ENCODE results near the gene HHEX.

Gene HHEX

DNA sequence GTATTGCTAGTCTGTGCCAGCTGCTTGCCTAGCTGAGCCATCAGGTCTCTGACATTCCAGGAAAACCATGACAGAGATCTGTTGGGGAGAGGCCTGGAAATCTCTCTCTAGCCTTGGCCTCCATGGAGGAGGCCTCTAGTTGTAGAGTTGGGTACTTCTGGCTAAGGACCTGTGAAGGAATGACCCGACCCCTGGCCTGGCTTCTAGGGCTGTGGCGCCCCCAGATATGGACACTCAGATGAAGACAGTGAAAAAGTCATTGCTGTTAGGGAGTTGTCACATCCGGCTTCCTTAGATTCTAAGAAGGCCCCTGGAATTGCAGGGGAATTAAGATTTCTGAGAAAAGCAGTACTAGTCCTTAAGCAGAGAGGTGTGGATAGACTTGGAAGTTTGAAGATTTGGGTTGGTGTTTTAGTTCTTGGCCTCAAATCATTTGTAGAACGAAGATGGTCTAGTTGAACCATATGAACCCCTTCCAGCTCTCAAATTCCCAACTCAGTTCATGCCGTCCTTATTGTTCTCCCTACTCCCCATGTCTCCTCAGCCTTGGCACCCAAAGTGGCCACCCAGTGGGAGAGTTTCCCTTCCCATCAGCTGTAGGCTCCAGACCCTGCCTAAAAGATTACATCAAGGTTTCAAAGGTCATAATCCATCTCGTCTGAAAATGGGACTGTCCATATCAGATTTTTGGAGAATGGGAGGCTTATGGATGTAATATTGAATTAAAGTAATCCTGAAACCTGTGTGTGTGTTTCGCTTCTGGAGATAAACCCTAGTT, 7.0 kb downstream of the HHEX start:
- H3K27ac ChIP-seq: peak overlapping the region in 4 of 11 experiments; percentile 2 to 47 (median 20); a peak in 2 of 22 replicates
- peaks cover 0 to 55% (median 21%) of the 10 kb centered on the region in 11 experiments; a peak in 13 of 22 replicates for H4K20me1 ChIP-seq
- H3K27me3 ChIP-seq: peaks cover 0 to 21% (median 11%) of the 10 kb centered on the region in 11 experiments; a peak in 14 of 22 replicates
- H3K4me3 ChIP-seq: no peak overlapping the region
- H3K9me3 ChIP-seq (replicated peaks in 1 of 11): no peaks in the 10 kb centered on the region
- peaks cover 47 to 95% (median 73%) of the 10 kb centered on the region in 10 experiments for H3K4me1 ChIP-seq
- TF ChIP-seq Cebpa-rat (IDR thresholded peaks at IDR 0.05): no peak
- peaks cover 23 to 49% (median 43%) of the 10 kb centered on the region in 11 experiments for H3K36me3 ChIP-seq
- H3K4me2 ChIP-seq: peak overlapping the region in 7 of 11 experiments; percentile 38 to 98 (median 87); a peak in 10 of 22 replicates
- no peak overlapping the region for H3K9ac ChIP-seq

DNA sequence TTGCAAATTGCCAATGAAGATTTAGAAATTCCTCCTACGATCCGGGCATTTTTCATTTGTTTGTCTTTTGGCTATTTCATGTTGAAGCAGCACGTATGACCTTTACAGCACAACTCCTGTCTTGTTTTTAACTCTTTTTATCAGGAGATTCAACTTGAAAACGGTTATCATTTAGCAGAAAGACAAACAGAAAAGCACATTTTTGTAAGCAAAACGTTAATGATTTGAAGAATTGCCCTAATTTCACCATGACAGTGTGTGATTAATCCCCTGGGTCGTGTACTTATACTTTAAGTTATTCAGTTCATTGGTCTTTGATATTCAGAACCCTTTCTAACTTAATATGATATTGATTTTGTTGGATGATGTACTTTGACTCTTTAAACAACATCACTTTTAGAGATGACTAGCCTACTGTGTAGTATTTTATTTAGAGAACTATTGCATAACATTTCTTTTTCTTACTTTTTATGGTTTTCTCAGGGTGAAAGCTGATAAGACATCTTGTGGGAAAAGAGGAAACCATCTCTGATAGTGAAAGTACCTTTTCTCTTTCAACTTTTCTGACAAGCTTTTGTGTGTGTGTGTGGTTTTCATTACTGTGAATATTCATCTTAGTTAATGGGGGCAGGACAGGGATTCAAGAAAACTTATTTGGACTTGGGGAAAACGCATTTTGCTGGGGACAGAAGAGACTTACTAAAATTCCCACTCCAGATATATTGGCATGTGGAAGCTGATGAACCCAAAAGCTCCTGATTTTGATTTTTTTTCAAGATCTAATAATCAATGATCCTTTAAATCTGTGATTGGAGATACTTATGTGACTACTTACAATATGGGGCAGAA, 8.1 kb downstream of the HHEX start:
- peak overlapping the region; percentile 41 to 98 (median 94); a peak in 21 of 22 replicates for H3K4me2 ChIP-seq
- no peak overlapping the region for H3K4me3 ChIP-seq
- H3K27me3 ChIP-seq: peaks cover 0 to 10% (median 0%) of the 10 kb centered on the region in 11 experiments; a peak in 9 of 22 replicates
- TF ChIP-seq Cebpa-rat (IDR thresholded peaks at IDR 0.05): peak in 2 of 11 experiments; percentile 47 to 60; a peak in 1 of 22 replicates
- peak overlapping the region in 8 of 11 experiments; percentile 2 to 85 (median 32); a peak in 10 of 22 replicates for H3K27ac ChIP-seq
- H3K36me3 ChIP-seq: peaks cover 16 to 39% (median 32%) of the 10 kb centered on the region in 11 experiments
- peaks cover 44 to 94% (median 71%) of the 10 kb centered on the region in 10 experiments for H3K4me1 ChIP-seq
- H3K9ac ChIP-seq: 0 out of 22 replicates have a peak overlapping the region, but pooled peaks of 1 of the 11 experiments have one; percentile 8
- no peaks in the 10 kb centered on the region for H3K9me3 ChIP-seq (replicated peaks in 1 of 11)
- H4K20me1 ChIP-seq: peaks cover 0 to 44% (median 10%) of the 10 kb centered on the region in 11 experiments; a peak in 11 of 22 replicates

DNA sequence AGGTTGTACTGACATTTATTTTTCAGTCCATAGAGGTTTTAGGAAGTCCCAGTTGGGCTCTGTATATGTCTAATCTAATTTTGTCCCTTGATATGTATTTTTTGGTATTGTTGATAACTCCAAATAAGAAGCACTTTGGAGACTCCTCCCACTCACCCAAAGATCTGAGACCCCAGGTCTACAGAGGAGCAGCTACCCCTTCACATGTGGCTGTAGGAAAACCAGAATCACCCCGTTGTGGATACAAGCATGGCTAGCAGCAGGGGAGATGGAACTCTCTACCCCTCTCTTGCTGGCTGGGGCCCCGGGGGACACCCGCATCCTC, 9.4 kb downstream of the HHEX start:
- H3K27ac ChIP-seq: peak overlapping the region in 10 of 11 experiments; percentile 9 to 86 (median 76); a peak in 19 of 22 replicates
- peaks cover 16 to 26% (median 20%) of the 10 kb centered on the region in 11 experiments for H3K36me3 ChIP-seq
- H3K27me3 ChIP-seq: no peaks in the 10 kb centered on the region
- peaks cover 44 to 85% (median 62%) of the 10 kb centered on the region in 10 experiments for H3K4me1 ChIP-seq
- no peaks in the 10 kb centered on the region for H3K9me3 ChIP-seq (replicated peaks in 1 of 11)
- H3K9ac ChIP-seq: peak overlapping the region; percentile 49 to 82 (median 75); a peak in 21 of 22 replicates
- TF ChIP-seq Cebpa-rat (IDR thresholded peaks at IDR 0.05): no peak
- H3K4me3 ChIP-seq: peak overlapping the region; percentile 48 to 69 (median 60)
- H3K4me2 ChIP-seq: peak overlapping the region; percentile 79 to 98 (median 94)
- H4K20me1 ChIP-seq: peaks cover 0 to 31% (median 7%) of the 10 kb centered on the region in 11 experiments; a peak in 10 of 22 replicates

DNA sequence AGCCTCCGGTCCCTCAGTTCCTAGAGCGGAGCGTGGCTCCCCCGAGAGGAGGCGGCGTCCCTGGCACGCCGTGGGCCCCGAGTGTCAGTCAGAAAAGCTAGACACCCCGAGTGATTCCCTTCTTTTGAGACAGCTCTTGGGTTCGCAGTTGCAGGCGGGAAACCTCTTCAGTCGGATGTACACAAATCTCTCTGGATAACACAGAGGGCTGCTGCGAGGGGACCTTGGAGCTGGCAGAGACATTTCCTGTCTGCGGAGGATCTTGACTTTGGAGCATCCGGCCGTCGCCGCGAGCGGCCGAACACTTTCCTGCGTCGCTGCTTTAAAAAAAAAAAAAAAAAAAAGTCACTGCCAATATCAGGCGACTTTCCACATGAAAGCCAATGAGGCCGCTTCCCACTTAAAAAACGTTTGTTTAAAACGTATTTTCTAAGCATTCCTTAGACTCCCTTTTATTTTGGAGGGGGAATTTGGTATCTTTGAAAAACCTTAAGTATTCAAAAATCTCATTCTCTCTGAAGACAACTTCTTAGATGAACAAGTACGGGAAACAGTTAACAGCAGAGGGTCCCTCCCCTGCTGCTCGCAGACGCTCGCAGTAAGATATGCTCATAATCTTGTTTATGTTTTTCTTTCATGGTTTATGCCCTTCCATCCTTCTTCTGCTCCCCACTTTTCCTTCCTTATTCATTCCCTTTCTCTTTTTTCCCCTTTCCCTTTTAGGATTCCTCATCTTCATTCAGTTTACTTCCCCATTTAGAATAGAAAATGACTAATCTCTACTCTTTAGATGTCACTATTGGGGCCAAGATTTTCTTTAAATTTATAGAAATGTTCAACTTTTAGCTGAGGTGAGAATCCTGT, 10.0 kb downstream of the HHEX start:
- peak overlapping the region; percentile 48 to 69 (median 60) for H3K4me3 ChIP-seq
- no peaks in the 10 kb centered on the region for H3K9me3 ChIP-seq (replicated peaks in 1 of 11)
- H3K4me1 ChIP-seq: peaks cover 43 to 79% (median 56%) of the 10 kb centered on the region in 10 experiments
- peak overlapping the region; percentile 49 to 82 (median 75); a peak in 21 of 22 replicates for H3K9ac ChIP-seq
- peaks cover 11 to 20% (median 14%) of the 10 kb centered on the region in 11 experiments for H3K36me3 ChIP-seq
- H3K4me2 ChIP-seq: peak overlapping the region; percentile 79 to 98 (median 94)
- no peak for TF ChIP-seq Cebpa-rat (IDR thresholded peaks at IDR 0.05)
- H3K27me3 ChIP-seq: no peaks in the 10 kb centered on the region
- H3K27ac ChIP-seq: peak overlapping the region in 10 of 11 experiments; percentile 9 to 86 (median 76); a peak in 19 of 22 replicates
- H4K20me1 ChIP-seq: peaks cover 0 to 25% (median 7%) of the 10 kb centered on the region in 11 experiments; a peak in 10 of 22 replicates

DNA sequence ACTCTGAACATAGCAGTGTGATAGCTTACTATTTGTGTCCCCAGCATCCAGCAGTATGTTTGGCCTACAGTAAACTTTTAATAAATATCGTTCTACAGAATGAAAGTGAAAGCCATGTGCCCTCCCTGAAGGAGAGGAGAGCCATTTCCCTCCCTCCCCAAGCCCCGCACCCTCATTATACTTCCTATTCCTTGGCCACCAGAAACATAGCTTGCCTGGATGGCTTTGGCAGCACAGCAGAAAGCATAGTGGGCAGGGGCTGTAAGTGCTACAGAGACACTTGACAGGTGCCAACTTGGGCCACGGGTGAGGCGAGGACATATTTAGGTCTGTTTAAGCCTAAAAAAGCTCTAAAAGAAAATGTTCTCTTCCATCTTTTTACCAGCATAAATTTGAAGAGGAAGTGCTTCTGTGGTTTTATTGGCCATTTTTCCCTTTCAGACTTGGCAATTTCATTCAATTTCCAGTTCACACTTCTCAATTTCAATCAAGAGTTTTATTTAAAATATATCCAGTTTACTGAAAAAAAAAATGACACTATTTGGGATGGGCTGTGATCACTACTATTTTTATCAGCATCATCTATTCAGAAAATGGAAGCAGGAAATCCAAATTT, 12.7 kb downstream of the HHEX start:
- H4K20me1 ChIP-seq: no peaks in the 10 kb centered on the region
- peak overlapping the region in 3 of 10 experiments; percentile 19 to 37 (median 22); a peak in 2 of 20 replicates for H3K4me3 ChIP-seq
- no peaks in the 10 kb centered on the region for H3K36me3 ChIP-seq
- H3K4me2 ChIP-seq: peak overlapping the region; percentile 64 to 89 (median 70)
- peak overlapping the region in 4 of 11 experiments; percentile 24 to 35 (median 32); a peak in 3 of 22 replicates for H3K9ac ChIP-seq
- H3K9me3 ChIP-seq (replicated peaks in 1 of 11): no peaks in the 10 kb centered on the region
- H3K27ac ChIP-seq: peak overlapping the region in 8 of 11 experiments; percentile 36 to 68 (median 52); a peak in 12 of 22 replicates
- H3K4me1 ChIP-seq: peaks cover 41 to 55% (median 46%) of the 10 kb centered on the region in 10 experiments
- H3K27me3 ChIP-seq: 0 out of 22 replicates have a peak, but pooled peaks cover 0 to 4% (median 0%) of the 10 kb centered on the region in 11 experiments
- no peak for TF ChIP-seq Cebpa-rat (IDR thresholded peaks at IDR 0.05)

DNA sequence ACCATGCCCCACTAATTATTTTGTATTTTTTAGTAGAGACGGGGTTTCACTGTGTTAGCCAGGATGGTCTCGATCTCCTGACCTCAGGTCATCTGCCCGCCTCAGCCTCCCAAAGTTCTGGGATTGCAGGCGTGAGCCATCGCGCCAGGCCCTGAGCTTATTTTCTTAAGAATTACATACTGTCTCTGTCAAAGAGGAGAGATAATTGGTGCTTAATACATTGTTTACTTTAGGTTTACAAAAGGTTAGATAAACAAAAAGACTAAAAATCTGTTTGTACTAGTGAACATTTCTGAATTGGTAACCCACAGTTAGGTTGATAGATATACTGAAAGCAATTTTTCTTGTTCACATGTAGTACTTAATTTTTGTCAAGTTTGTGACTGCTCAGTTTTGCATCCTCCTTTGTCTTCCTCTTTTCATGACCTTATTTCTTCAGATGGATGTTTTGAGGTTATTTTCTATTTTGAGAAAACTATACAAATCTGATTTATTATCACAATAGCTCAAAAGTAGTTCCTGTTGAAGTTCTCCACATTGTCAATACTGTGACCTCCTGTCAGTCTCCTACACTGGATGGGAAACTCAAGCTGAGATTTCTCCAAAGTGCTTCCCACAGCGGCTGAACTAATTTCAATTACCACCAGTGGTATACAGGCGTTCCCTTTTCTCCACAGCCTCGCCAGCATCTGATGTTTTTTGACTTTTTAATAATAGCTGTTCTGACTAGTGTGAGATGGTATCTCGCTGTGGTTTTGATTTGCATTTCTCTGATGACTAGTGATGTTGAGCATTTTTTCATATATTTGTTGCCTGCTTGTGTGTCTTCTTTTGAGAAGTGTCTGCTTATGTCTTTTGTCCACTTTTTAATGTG, 22.5 kb downstream of the HHEX start:
- peaks cover 0 to 14% (median 0%) of the 10 kb centered on the region in 11 experiments; a peak in 4 of 22 replicates for H3K36me3 ChIP-seq
- TF ChIP-seq Cebpa-rat (IDR thresholded peaks at IDR 0.05): no peak
- H3K4me3 ChIP-seq: no peak overlapping the region
- H3K9me3 ChIP-seq (replicated peaks in 1 of 11): peaks cover 14 to 35% (median 29%) of the 10 kb centered on the region in 11 experiments
- H3K4me1 ChIP-seq: peaks cover 0 to 28% (median 15%) of the 10 kb centered on the region in 10 experiments; a peak in 12 of 20 replicates
- no peak overlapping the region for H3K9ac ChIP-seq
- H3K27me3 ChIP-seq: no peaks in the 10 kb centered on the region
- H3K27ac ChIP-seq: peak overlapping the region in 4 of 11 experiments; percentile 7 to 42 (median 26); a peak in 5 of 22 replicates
- no peaks in the 10 kb centered on the region for H4K20me1 ChIP-seq
- H3K4me2 ChIP-seq: peak overlapping the region in 7 of 11 experiments; percentile 4 to 75 (median 52); a peak in 11 of 22 replicates
